Measurements from ENCODE around the gene HES2.
A peak's percentile ranks its signal among the peaks of the same experiment; 100 is the strongest.
"Not testable (repeated sequence)": the region's sequence is repeated elsewhere in the genome, so short reads cannot be mapped to it uniquely, and the experiment has no call there.

HES2 gene

GRCh38 chr1:6416295-6416656 lies 3.4 kb downstream of the HES2 start:
- ATAC-seq = no peak

GRCh38 chr1:6414881-6415626 lies 4.7 kb downstream of the HES2 start:
- no peak for ATAC-seq

DNA sequence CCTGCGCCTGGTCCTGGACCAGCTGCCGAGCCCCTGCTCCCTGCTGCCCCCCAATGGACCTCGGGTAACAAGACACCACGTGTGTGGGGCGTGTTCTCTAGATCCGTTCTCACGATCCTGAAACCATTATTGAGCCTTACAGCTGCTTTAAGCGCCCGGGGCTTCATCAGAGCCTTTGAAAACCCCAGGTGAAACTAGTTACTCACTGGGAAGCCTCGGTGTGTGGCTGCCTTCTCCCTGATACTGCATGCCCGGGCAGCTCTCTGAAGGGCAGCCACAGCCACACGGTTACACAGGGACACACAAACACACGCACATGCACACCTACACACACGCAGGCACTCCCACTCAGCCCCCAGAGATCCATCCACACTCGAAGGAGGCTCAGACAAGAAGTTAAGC lies 5.3 kb downstream of the HES2 start:
- peak; percentile 90 to 92 for ATAC-seq

DNA sequence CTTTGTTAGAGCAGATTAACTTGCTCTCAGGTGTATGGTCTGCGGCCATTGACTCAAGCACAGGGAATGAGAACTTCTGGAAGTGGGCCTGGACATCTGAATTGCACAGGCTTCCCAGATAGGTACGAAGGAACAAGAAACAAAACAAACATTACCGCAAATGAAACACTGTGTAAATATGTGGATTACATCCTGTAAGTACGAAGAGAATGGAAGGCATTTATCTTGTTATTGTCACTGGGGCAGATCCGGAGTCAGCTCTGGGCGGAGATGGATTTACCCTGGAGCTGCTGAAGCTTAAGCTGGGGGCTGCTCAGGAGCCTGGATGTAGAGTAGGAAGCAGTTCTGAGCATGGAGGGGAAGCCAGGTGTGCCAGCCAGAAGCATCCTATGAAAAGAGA lies 6.8 kb downstream of the HES2 start:
- no peak for ATAC-seq

DNA sequence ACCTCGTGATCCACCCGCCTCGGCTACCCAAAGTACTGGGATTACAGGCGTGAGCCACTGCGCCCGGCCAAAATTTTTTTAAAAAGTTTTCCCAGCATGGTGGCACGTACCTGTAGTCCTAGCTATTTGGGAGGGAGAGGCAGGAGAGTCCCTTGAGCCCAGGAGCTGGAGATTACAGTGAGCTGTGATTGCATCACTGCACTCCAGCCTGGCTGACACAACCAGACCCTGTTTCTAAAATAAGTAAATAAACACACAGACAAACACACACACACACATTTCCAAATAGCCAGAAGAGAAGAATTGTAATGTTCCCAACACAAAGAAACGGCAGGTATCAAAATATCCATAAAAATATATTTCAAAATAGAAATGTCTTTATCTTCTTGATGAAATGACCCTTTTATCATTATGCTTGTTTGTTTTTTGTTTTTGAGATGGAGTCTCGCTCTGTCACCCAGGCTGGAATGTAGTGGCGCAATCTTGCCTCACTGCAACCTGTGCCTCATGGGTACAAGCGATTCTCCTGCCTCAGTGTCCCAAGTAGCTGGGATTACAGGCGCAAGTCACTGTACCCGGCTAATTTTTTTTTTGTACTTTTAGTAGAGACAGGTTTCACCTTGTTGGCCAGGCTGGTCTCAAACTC lies 9.3 kb downstream of the HES2 start:
- ATAC-seq = no peak

GRCh38 chr1:6409733-6410132 lies 10.0 kb downstream of the HES2 start:
- no peak for ATAC-seq

GRCh38 chr1:6409053-6409452 lies 10.7 kb downstream of the HES2 start:
- ATAC-seq = no peak

DNA sequence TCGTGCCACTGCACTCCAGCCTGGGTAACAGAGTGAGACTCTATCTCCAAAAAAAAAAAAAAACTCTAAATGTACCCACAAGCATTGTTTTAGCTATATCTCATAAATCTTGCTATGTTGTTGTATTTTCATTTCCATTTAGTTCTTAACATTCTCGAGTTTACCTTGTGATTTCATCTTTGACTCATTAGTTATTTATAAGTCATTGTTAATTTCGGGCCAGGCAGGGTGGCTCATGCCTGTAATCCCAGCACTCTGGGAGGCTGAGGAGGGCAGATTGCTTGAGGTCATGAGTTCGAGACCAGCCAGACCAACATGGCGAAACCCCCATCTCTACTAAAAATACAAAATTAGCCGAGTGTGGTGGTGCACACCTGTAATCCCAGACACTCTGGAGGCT lies 11.7 kb downstream of the HES2 start:
- no peak for ATAC-seq

- no peak for ATAC-seq
These were observed 18.0 kb downstream of the HES2 start for GRCh38 chr1:6401673-6402072.

DNA sequence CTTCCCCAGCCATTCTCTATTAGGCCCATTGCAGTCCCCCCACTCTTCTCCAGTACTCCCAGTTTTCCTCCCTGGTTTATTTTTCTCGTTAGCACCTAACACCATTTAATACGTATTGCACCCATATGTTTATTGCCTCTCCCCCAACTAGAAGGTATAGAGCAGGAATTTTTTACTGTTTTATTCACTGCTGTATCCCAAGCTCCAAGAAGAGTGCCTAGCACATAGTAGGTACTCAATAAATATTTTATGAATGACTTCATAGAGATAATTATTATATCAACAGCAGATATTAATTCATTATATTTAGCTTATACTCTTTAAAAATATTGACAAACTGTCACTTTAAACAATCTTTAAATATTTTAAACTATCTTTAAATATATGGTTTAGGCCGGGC lies 20.4 kb downstream of the HES2 start:
- ATAC-seq = no peak

- no peak for ATAC-seq
These were observed 21.8 kb downstream of the HES2 start for GRCh38 chr1:6397844-6398441.

DNA sequence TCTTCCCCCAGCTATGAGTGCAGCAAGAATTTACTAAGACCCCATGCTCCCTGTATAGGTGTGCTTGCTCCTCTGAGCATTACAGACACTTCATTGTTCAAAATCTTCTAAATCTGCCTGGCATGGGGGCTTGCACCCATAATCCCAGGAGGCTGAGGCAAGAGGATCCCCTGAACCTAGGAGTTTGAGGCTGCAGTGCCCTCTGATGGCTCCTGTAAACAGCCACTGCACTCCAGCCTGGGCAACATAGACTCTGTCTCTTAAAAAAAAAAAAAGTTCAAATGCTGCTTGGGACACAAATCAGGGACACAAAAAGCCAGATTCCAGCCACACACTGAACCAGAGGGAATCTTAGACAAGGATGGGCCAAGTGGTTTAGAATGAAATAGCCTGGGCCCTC lies 22.7 kb downstream of the HES2 start:
- no peak for ATAC-seq

GRCh38 chr1:6395781-6396244 lies 23.9 kb downstream of the HES2 start:
- not testable (repeated sequence) for ATAC-seq

DNA sequence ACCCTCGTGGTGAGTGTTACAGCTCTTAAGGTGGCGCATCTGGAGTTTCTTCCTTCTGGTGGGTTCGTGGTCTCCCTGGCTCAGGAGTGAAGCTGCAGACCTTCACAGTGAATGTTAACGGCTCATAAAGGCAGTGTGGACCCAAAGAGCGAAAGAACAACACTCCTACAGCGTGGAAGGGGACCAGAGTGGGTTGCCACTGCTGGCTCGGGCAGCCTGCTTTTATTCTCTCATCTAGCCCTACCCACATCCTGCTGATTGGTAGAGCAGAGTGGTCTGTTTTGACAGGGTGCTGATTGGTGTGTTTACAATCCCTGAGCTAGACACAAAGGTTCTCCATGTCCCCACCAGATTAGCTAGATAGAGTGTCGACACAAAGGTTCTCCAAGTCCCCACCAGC lies 24.6 kb downstream of the HES2 start:
- not testable (repeated sequence) for ATAC-seq

- peak; percentile 89 to 90 for ATAC-seq
These were observed 26.1 kb downstream of the HES2 start, which contains the start of gene ACOT7 for GRCh38 chr1:6393400-6394187. Gene ACOT7, minus strand, starts transcription at chr1:6393767. Its CDS starts 368 bp downstream, at chr1:6393399.

GRCh38 chr1:6392809-6393399 lies 26.8 kb downstream of the HES2 start:
- ATAC-seq = no peak

- no peak for ATAC-seq
These were observed 27.5 kb downstream of the HES2 start for GRCh38 chr1:6391951-6392808.

DNA sequence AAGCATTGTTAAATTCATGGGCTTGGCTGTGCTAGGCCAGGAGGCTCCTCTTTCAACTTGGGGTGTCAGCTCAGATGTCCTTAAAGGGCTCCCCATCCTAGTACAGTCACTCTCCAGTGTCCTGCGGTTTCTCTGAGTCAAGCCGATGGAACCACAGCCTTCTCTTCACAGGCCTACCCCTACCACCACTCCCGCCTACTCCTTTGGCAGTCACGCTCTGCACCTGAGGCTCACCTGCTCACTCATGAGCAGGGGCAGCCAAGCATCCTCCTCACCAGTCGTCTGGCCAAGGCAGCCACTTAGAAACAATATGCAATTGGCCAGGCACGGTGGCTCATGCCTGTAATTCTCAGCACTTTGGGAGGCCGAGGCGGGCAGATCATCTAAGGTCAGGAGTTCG lies 29.7 kb downstream of the HES2 start:
- ATAC-seq = no peak

- ATAC-seq = no peak
These were observed 33.3 kb downstream of the HES2 start for GRCh38 chr1:6386371-6386949.

DNA sequence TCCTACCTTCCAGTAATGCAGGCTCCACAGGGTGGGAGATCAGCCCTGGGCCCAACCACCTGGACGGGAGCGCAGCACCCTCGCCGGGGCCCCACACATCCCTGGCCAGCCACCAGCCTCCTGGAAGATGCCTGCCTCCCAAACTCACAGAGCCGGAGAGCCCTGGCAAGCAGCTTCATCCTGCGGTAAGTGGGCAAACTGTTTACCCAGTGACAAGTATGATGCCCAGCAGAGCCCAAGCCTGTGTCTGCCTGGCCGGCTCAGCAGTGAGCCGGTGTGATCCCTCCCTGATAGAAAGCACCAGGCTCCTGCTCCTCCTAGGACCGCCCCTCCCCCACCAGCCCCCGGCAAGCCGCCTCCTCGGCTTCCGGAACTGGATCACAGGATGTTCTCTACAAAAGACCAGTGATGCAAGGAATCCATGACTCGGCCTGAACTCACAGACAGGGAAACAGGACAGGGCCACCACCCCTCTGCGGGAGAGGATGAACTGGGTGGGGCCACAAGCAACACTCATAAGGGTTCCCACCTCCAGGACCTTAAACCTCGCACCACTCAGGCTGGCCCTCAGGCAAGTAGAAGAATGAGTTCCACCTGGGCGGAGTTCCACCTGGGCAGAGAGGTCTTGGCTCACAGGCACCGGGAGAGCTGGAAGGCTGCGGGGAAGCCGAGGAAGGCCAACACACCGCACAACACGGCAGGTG lies 34.1 kb downstream of the HES2 start:
- no peak for ATAC-seq

DNA sequence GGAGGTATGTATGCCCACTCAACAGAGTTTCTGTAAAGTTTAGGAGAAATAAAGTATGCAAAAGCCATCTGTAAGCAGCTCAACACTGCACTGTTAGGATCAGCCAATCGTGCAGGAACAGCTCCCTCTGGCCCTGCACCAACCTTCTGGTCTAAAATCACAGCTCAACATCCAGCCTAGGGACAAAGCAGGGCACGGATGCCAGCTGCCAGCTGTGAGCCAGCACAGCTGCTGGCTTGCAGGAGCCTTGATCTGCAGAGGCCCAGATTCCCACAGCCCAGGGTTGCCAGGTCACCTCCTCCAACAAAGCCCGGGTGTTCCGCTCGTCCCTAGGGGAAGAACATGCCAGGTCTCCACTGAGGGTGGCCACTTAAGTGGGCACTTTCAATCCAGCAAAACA lies 34.8 kb downstream of the HES2 start:
- ATAC-seq = no peak

All from activated CD4-positive, CD25-positive, alpha-beta regulatory T cell treated with anti-CD3 and anti-CD28 coated beads, Interleukin-2, amount 50 U/mL, for 24 hours (primary cell).